Measurements from ENCODE around the gene SUDS3. TPM values are rescaled to one million over a fixed set of nuclear protein-coding genes. Genes with fewer than 3 reads are reported as not detected.
A peak's percentile ranks its signal among the peaks of the same experiment; 100 is the strongest.

Gene SUDS3
- total RNA-seq, 1 donor from 2014 or later: 33.7 TPM

- Mint-ChIP-seq H3K4me1 (peaks cover 40% of the 10 kb centered on the region), H3K27ac (no peak overlapping the region), H3K4me3 (no peak overlapping the region), H3K36me3 (ENCODE audit: low read depth) (peaks cover 33% of the 10 kb centered on the region), H3K27me3 (no peaks in the 10 kb centered on the region), H3K9me3 (no peaks in the 10 kb centered on the region)
- intact Hi-C loops (cut with micrococcal nuclease): no loop called here
- TF ChIP-seq CTCF (IDR thresholded peaks at IDR 0.05): no peak
- ChIA-PET POLR2A (interaction anchor here (0.6 kb wide), 1 partner anchor 14 kb away, joined by 3 read pairs; no protein-coding TSS in a partner anchor), CTCF (no interaction called here)
- DNase-seq (no peak), ATAC-seq (ENCODE audit: low read depth) (no peak)
Observed at GRCh38 chr12:118336123-118336522, 40.2 kb upstream of the SUDS3 start.

- DNase-seq (no peak), ATAC-seq (ENCODE audit: low read depth) (no peak)
- H3K27ac Mint-ChIP-seq: no peak overlapping the region
- ChIA-PET POLR2A (no interaction called here), CTCF (no interaction called here)
- no peak overlapping the region for H3K4me3 Mint-ChIP-seq
- H3K36me3 Mint-ChIP-seq (ENCODE audit: low read depth): peaks cover 33% of the 10 kb centered on the region
- intact Hi-C loops (cut with micrococcal nuclease): no loop called here
- H3K27me3 Mint-ChIP-seq: no peaks in the 10 kb centered on the region
- no peak for TF ChIP-seq CTCF (IDR thresholded peaks at IDR 0.05)
- H3K9me3 Mint-ChIP-seq: no peaks in the 10 kb centered on the region
- H3K4me1 Mint-ChIP-seq: peaks cover 35% of the 10 kb centered on the region
Observed at GRCh38 chr12:118337194-118337838, 39.0 kb upstream of the SUDS3 start.

- no peak for TF ChIP-seq CTCF (IDR thresholded peaks at IDR 0.05)
- no peak for DNase-seq
- Mint-ChIP-seq H3K4me1 (peaks cover 53% of the 10 kb centered on the region), H3K9me3 (no peaks in the 10 kb centered on the region), H3K27me3 (no peaks in the 10 kb centered on the region), H3K4me3 (no peak overlapping the region), H3K36me3 (ENCODE audit: low read depth) (peaks cover 12% of the 10 kb centered on the region), H3K27ac (no peak overlapping the region)
- intact Hi-C loops (cut with micrococcal nuclease): no loop called here
- ChIA-PET POLR2A (interaction anchor here (1.0 to 1.5 kb wide), 2 partner anchors 10 to 17 kb away, joined by 3 to 5 read pairs; no protein-coding TSS in a partner anchor), CTCF (interaction anchor here (0.9 kb wide), 1 partner anchor 13 kb away, joined by 3 read pairs; no protein-coding TSS in a partner anchor)
- ATAC-seq (ENCODE audit: low read depth): no peak
Observed at GRCh38 chr12:118342090-118342489, 34.3 kb upstream of the SUDS3 start.

- H3K36me3 Mint-ChIP-seq (ENCODE audit: low read depth): peaks cover 6% of the 10 kb centered on the region
- DNase-seq: no peak
- POLR2A ChIA-PET: interaction anchor here (0.5 to 4.2 kb wide), 3 partner anchors 10 to 130 kb away, joined by 3 to 42 read pairs (median 5); no protein-coding TSS in a partner anchor
- no peaks in the 10 kb centered on the region for H3K27me3 Mint-ChIP-seq
- no peak for ATAC-seq (ENCODE audit: low read depth)
- intact Hi-C loops (cut with micrococcal nuclease): no loop called here
- H3K9me3 Mint-ChIP-seq: no peaks in the 10 kb centered on the region
- TF ChIP-seq CTCF (IDR thresholded peaks at IDR 0.05): no peak
- H3K4me3 Mint-ChIP-seq: no peak overlapping the region
- peak overlapping the region; percentile 54 for H3K27ac Mint-ChIP-seq
- CTCF ChIA-PET: interaction anchor here (3.4 kb wide), 1 partner anchor 31 kb away, joined by 13 read pairs; the partner anchor contains the start of gene SUDS3
- peaks cover 52% of the 10 kb centered on the region for H3K4me1 Mint-ChIP-seq
Observed at GRCh38 chr12:118344829-118345228, 31.5 kb upstream of the SUDS3 start.

- Mint-ChIP-seq H3K27me3 (no peaks in the 10 kb centered on the region), H3K27ac (peak overlapping the region; percentile 6), H3K9me3 (no peaks in the 10 kb centered on the region), H3K36me3 (ENCODE audit: low read depth) (peaks cover 7% of the 10 kb centered on the region), H3K4me1 (peaks cover 52% of the 10 kb centered on the region), H3K4me3 (no peak overlapping the region)
- DNase-seq: no peak
- ChIA-PET POLR2A (interaction anchor here (0.5 to 4.2 kb wide), 3 partner anchors 10 to 131 kb away, joined by 3 to 42 read pairs (median 5); no protein-coding TSS in a partner anchor), CTCF (interaction anchor here (0.9 to 3.4 kb wide), 2 partner anchors 9 to 31 kb away, joined by 3 to 13 read pairs; partner anchors contain the start of gene SUDS3)
- intact Hi-C loops (cut with micrococcal nuclease): no loop called here
- ATAC-seq (ENCODE audit: low read depth): no peak
- no peak for TF ChIP-seq CTCF (IDR thresholded peaks at IDR 0.05)
Observed at GRCh38 chr12:118345355-118345754, 31.0 kb upstream of the SUDS3 start.

Measured in activated B cell treated with CpG ODN at 0.5 μM for 24 hours (primary cell).